RWPE1 (cell line): ENCODE measurements around the gene CAD.
"Not testable (repeated sequence)": the region's sequence is repeated elsewhere in the genome, so short reads cannot be mapped to it uniquely, and the experiment has no call there.

Experiments used
- CTCF ChIA-PET: fragments of 350-600 bp; sonication (Branson Sonifier 250); formaldehyde crosslinking; extraction: SDS; loops from one replicate; lab custom pipeline; 2021; lab: Yijun Ruan, JAX
- POLR2A ChIA-PET: fragments of 400-600 bp; formaldehyde crosslinking; extraction: SDS; loops from one replicate; lab custom pipeline; 2020; ENCODE audit warnings: antibody characterized with exemption; ENCODE audit not compliant: low non-redundant PET; lab: Yijun Ruan, JAX
- DNase-seq: peaks from one replicate; pipeline ENCODE4 v3.0.0; 2012; ENCODE audit warnings: low spot score
- H3K27ac ChIP-seq: fragments of 450-650 bp; 2 replicates; pipeline ENCODE4 v1.5.1; 2017
- TF ChIP-seq, protein P1 (sequence below): fragments of 450-650 bp; conservative IDR thresholded peaks from 2 replicates; pipeline ENCODE4 v1.5.1; 2017; ENCODE audit warnings: low read depth, mild to moderate bottlenecking

The CAD gene

DNA sequence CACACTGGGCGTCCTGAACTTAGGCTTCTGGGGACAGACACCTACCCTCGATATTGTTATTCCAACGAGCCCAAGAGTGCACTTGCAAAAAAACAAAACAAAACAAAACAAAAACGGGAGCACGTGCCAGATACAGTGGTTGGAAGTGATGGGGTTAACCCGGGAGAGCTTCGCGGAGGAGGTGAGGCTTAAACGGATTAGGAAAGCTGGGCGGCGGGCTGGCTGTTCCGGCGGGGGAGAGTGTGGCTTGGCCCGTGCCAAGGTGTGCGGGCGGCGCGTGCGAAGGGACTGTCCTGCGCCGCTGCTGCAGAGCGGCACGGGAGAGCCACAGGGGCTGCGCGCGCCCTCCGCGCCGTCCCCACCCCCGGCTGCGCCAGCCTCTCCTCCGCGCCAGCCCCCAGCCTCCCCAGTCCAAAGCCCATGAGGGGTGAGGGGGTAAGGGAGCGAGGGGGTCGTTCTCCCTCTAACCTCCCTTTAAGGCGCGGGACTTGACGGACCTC lies 47.1 kb downstream of the CAD start:
- ChIA-PET POLR2A (no interaction called here), CTCF (interaction anchor here (0.8 to 5.0 kb wide), 6 partner anchors 14 to 176 kb away, joined by 3 to 32 read pairs (median 4); partner anchors contain the start of gene TRIM54)
- no peak overlapping the region for H3K27ac ChIP-seq
- TF ChIP-seq, protein P1, sequence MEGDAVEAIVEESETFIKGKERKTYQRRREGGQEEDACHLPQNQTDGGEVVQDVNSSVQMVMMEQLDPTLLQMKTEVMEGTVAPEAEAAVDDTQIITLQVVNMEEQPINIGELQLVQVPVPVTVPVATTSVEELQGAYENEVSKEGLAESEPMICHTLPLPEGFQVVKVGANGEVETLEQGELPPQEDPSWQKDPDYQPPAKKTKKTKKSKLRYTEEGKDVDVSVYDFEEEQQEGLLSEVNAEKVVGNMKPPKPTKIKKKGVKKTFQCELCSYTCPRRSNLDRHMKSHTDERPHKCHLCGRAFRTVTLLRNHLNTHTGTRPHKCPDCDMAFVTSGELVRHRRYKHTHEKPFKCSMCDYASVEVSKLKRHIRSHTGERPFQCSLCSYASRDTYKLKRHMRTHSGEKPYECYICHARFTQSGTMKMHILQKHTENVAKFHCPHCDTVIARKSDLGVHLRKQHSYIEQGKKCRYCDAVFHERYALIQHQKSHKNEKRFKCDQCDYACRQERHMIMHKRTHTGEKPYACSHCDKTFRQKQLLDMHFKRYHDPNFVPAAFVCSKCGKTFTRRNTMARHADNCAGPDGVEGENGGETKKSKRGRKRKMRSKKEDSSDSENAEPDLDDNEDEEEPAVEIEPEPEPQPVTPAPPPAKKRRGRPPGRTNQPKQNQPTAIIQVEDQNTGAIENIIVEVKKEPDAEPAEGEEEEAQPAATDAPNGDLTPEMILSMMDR: no peak
- no peak for DNase-seq

DNA sequence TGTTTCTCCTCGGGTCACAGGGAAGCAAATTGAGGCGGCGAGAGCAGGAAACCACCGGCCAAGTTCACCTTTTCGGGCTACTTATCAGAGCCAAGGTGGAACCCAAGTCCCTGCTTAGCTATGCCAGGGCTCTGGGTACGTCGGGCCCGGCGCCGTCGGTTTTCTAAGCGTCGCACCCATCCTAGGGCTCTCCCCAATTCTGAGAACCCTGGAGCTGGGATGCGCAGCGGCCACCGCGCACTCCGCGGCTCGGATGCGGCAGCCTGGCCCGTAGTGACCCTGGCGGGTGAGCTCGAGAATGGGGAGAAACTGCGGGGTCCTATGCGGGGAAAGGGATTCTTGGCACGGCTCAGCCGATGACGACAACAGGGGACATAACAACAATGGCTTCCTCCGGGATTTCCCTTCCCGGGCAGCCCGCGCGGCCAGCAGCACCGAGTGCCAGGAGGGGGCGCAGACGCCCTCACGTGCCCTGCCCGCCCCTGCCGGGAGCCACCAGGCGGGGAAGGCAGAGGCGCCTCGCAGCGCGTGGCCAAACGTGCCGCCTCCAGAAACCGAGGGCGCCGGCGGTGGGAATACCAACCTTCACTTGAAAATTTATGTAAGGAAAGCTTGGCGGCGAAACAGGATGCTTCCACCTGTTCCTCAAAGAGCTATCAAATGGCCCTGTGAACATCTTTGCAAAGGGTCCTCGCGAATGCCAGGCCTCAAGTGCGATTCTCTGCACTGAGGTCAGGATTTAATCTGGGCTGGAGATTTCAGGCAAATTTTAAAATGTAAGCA lies 47.8 kb downstream of the CAD start:
- ChIA-PET CTCF (interaction anchor here (0.6 to 5.0 kb wide), 11 partner anchors 13 to 973 kb away, joined by 3 to 32 read pairs (median 3); partner anchors contain the start of gene TRIM54), POLR2A (no interaction called here)
- DNase-seq: peak; percentile 64
- TF ChIP-seq, protein P1: peak; percentile 66
- H3K27ac ChIP-seq: no peak overlapping the region

DNA sequence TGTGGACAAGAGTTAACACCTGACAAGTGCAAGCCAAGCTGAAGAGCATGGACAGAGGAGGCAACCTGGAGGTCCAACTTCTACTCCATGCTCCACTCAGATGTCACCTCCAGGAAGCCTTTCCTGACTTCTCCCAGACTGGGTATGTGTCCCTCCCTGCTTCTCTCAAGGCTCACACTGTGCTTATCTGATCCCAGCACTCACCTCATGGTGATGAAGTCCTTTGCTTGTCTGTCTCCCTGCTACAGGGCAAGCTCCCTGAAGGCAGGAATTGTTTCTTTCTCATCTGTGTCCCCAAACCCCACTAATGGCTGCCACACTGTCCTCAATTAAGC lies 48.3 kb downstream of the CAD start:
- ChIA-PET POLR2A (no interaction called here), CTCF (interaction anchor here (0.6 to 5.0 kb wide), 9 partner anchors 13 to 974 kb away, joined by 3 to 32 read pairs (median 3); partner anchors contain the start of gene TRIM54)
- no peak for DNase-seq
- TF ChIP-seq, protein P1: no peak
- no peak overlapping the region for H3K27ac ChIP-seq

DNA sequence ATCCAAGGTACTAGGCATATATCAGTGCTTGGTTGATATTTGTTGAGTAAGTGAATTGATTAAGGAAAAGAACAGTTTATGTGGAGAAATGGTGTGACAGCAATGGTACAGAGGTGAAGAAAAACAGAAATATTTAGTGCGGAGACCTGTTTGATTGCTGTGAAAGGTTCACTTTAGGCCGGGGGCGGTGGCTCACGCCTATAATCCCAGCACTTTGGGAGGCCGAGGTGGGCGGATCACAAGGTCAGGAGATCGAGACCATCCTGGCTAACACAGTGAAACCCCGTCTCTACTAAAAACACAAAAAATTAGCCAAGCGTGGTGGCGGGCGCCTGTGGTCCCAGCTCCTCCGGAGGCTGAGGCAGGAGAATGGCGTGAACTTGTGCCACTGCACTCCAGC lies 51.1 kb downstream of the CAD start:
- not testable (repeated sequence) for H3K27ac ChIP-seq, DNase-seq
- POLR2A ChIA-PET: interaction anchor here (0.7 kb wide), 1 partner anchor 13 kb away, joined by 8 read pairs; no protein-coding TSS in a partner anchor
- CTCF ChIA-PET: interaction anchor here (5.0 kb wide), 1 partner anchor 12 kb away, joined by 32 read pairs; the partner anchor contains the start of gene TRIM54

DNA sequence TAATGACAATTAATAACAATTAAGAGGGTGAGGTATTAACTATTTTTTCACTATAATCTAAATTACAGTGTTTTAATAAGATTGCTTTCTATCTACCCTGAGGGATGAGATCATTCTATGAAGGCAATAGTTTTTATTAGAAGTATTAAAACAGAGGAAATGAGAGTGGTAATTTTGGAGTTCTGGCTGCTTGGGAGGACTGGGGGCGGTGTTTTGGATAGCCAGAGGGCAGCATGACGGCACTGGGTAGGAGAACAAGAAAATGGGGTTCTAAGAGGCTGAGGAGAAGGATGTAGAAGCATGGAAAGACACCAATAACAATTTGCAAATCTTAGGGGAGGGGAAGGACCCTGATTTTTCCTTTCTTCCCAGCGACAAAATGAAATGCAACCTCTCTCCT lies 53.0 kb downstream of the CAD start:
- CTCF ChIA-PET: interaction anchor here (1.4 kb wide), 1 partner anchor 9 kb away, joined by 4 read pairs; no protein-coding TSS in a partner anchor
- POLR2A ChIA-PET: no interaction called here
- TF ChIP-seq, protein P1: no peak

DNA sequence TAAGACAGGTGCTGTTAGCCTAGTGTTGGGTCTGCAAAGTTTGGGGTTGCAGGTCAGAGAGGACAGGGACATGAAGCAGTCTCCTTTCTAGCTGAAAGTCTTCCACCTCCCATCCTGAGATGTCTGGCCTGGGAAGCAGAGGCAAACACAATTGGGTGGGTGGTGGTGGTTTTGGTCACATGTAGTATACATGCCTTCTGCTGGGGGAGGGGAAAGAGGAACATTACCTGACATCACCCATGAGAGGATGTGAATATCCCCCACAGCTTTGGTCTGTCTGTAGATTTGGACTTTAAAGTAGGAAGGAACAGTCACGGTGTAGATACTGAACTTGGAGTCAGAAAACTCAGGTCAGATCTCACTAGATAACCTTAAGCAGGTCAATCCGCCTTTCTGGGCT lies 53.5 kb downstream of the CAD start:
- DNase-seq: no peak
- no peak overlapping the region for H3K27ac ChIP-seq
- CTCF ChIA-PET: interaction anchor here (0.6 to 0.8 kb wide), 2 partner anchors 9 to 168 kb away, joined by 3 to 4 read pairs; no protein-coding TSS in a partner anchor
- POLR2A ChIA-PET: no interaction called here
- TF ChIP-seq, protein P1: no peak

More for the DNA sequence above, 53.0 kb downstream of the CAD start:
- no peak overlapping the region for H3K27ac ChIP-seq
- DNase-seq: no peak
